ENCODE data around the gene INF2. TPM values are rescaled to one million over a fixed set of nuclear protein-coding genes. Genes with fewer than 3 reads are reported as not detected.

INF2 gene
- total and polyA plus RNA-seq, 2 experiments from 2014 or later: 23.0 to 53.3 TPM

GRCh38 chr14:104714066-104714465 is 24.6 kb downstream of the INF2 start:
- Histone ChIP-seq H3K27ac (no peak overlapping the region), H3K9me3 (ENCODE audit: low read depth) (no peaks in the 10 kb centered on the region), H3K9me2 (ENCODE audit: insufficient read depth) (no peaks in the 10 kb centered on the region), H3K4me1 (ENCODE audit: insufficient read depth) (no peaks in the 10 kb centered on the region), H3K9ac (no peak overlapping the region), H2AFZ (no peak overlapping the region), H3K79me2 (ENCODE audit: insufficient read depth) (no peaks in the 10 kb centered on the region), H3K4me2 (ENCODE audit: unreplicated experiment) (no peak overlapping the region), H3K36me3 (ENCODE audit: low read depth) (no peaks in the 10 kb centered on the region; the same call in 1 of the 2 replicates), H3K27me3 (replicated peaks; ENCODE audit: insufficient read depth) (no peaks in the 10 kb centered on the region), H3F3A (ENCODE audit: insufficient read depth) (no peaks in the 10 kb centered on the region), H3K4me3 (no peak overlapping the region), H4K20me1 (ENCODE audit: insufficient read depth) (no peaks in the 10 kb centered on the region)
- DNase-seq: no peak
- TF ChIP-seq EZH2 (IDR thresholded peaks at IDR 0.05; ENCODE audit: insufficient read depth, poor library complexity, severe bottlenecking) (no peak), EZH2phosphoT487 (IDR thresholded peaks at IDR 0.05; ENCODE audit: insufficient read depth, low read depth) (no peak)
- in situ Hi-C loops (cut with MboI): no loop called here
- 91 to 97% methylated on average over 8 to 16 of the region's 16 CpGs for WGBS, 2 experiments (ENCODE audit: low coverage in 1 of 2, low lambda C conversion rate in 2 of 2, missing lambda C conversion rate in 2 of 2)

- Histone ChIP-seq H3K27ac (no peak overlapping the region), H3F3A (ENCODE audit: insufficient read depth) (no peaks in the 10 kb centered on the region), H3K9me2 (ENCODE audit: insufficient read depth) (no peaks in the 10 kb centered on the region), H3K27me3 (replicated peaks; ENCODE audit: insufficient read depth) (no peaks in the 10 kb centered on the region), H3K4me1 (ENCODE audit: insufficient read depth) (no peaks in the 10 kb centered on the region), H3K4me2 (ENCODE audit: unreplicated experiment) (no peak overlapping the region), H3K36me3 (ENCODE audit: low read depth) (no peaks in the 10 kb centered on the region; the same call in 1 of the 2 replicates), H2AFZ (no peak overlapping the region), H4K20me1 (ENCODE audit: insufficient read depth) (no peaks in the 10 kb centered on the region), H3K4me3 (no peak overlapping the region), H3K79me2 (ENCODE audit: insufficient read depth) (no peaks in the 10 kb centered on the region), H3K9me3 (ENCODE audit: low read depth) (no peaks in the 10 kb centered on the region), H3K9ac (no peak overlapping the region)
- 95% methylated on average over 28 to 31 of the region's 31 CpGs for WGBS, 2 experiments (ENCODE audit: low coverage in 1 of 2, low lambda C conversion rate in 2 of 2, missing lambda C conversion rate in 2 of 2)
- in situ Hi-C loops (cut with MboI): no loop called here
- no peak for DNase-seq
- no peak for TF ChIP-seq EZH2 (IDR thresholded peaks at IDR 0.05; ENCODE audit: insufficient read depth, poor library complexity, severe bottlenecking)
These were observed 25.3 kb downstream of the INF2 start for GRCh38 chr14:104714681-104715080.

DNA sequence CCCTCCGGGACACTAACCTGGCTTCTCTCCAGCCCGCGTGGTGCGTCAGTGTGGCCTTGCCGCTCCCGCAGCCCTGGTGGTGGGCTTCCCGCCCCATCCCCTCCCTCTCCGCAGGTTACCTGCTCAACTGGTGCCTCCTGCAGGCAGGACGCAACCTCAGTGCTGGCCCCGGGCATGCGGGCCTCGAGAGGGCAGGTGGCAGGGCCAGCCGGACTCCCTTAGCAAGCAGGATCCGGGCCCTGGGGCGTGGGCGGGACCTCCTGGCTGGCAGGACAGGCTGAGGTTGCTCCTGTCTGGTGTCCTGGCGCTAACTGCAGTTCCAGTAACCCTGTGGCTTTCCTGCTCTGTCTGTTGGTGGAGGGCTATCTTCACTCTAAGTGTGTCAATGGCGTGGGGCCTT is 26.0 kb downstream of the INF2 start:
- H3K4me1 ChIP-seq (ENCODE audit: insufficient read depth): no peaks in the 10 kb centered on the region
- in situ Hi-C loops (cut with MboI): no loop called here
- TF ChIP-seq EZH2phosphoT487 (IDR thresholded peaks at IDR 0.05; ENCODE audit: insufficient read depth, low read depth) (no peak), EZH2 (IDR thresholded peaks at IDR 0.05; ENCODE audit: insufficient read depth, poor library complexity, severe bottlenecking) (no peak)
- no peaks in the 10 kb centered on the region for H4K20me1 ChIP-seq (ENCODE audit: insufficient read depth)
- no peaks in the 10 kb centered on the region for H3K27me3 ChIP-seq (replicated peaks; ENCODE audit: insufficient read depth)
- H3K9me2 ChIP-seq (ENCODE audit: insufficient read depth): no peaks in the 10 kb centered on the region
- no peak overlapping the region for H3K9ac ChIP-seq
- H3K36me3 ChIP-seq (ENCODE audit: low read depth): no peaks in the 10 kb centered on the region; the same call in 1 of the 2 replicates
- no peak overlapping the region for H2AFZ ChIP-seq
- WGBS, 2 experiments (ENCODE audit: low coverage in 1 of 2, low lambda C conversion rate in 2 of 2, missing lambda C conversion rate in 2 of 2): 90% methylated on average over 11 to 18 of the region's 18 CpGs
- no peaks in the 10 kb centered on the region for H3K9me3 ChIP-seq (ENCODE audit: low read depth)
- no peaks in the 10 kb centered on the region for H3F3A ChIP-seq (ENCODE audit: insufficient read depth)
- no peak overlapping the region for H3K4me2 ChIP-seq (ENCODE audit: unreplicated experiment)
- no peak overlapping the region for H3K27ac ChIP-seq
- DNase-seq: no peak
- no peak overlapping the region for H3K4me3 ChIP-seq
- H3K79me2 ChIP-seq (ENCODE audit: insufficient read depth): no peaks in the 10 kb centered on the region

DNA sequence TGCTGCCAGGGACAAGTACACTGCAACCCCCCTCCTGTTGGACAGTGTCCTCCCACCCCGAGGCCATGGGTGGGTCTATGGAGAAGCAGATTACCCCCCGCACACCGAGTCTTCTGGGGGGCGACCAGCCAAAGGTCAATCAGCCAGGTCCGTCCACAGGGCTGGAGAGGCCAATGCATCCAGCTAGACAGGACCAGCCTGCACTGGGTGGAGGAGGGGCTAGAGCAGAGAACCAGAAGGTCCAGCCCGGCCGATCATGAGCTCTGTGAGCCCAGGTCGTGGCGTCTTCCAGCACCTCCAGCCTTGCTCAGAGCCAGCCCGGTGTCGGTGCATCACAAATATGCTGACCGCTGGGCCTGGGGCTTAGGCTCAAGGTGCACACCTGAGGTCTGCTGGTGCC is 26.5 kb downstream of the INF2 start:
- 90 to 93% methylated on average over 11 to 12 of the region's 12 CpGs for WGBS, 2 experiments (ENCODE audit: low coverage in 1 of 2, low lambda C conversion rate in 2 of 2, missing lambda C conversion rate in 2 of 2)
- Histone ChIP-seq H4K20me1 (ENCODE audit: insufficient read depth) (no peaks in the 10 kb centered on the region), H3K36me3 (ENCODE audit: low read depth) (no peaks in the 10 kb centered on the region; the same call in 1 of the 2 replicates), H3K9me3 (ENCODE audit: low read depth) (no peaks in the 10 kb centered on the region), H3K27ac (no peak overlapping the region), H3K27me3 (replicated peaks; ENCODE audit: insufficient read depth) (no peaks in the 10 kb centered on the region), H3K4me1 (ENCODE audit: insufficient read depth) (no peaks in the 10 kb centered on the region), H3K79me2 (ENCODE audit: insufficient read depth) (no peaks in the 10 kb centered on the region), H3K9ac (no peak overlapping the region), H3K4me2 (ENCODE audit: unreplicated experiment) (no peak overlapping the region), H3K9me2 (ENCODE audit: insufficient read depth) (no peaks in the 10 kb centered on the region), H3F3A (ENCODE audit: insufficient read depth) (no peaks in the 10 kb centered on the region), H3K4me3 (no peak overlapping the region), H2AFZ (no peak overlapping the region)
- in situ Hi-C loops (cut with MboI): no loop called here
- no peak for DNase-seq
- TF ChIP-seq EZH2phosphoT487 (IDR thresholded peaks at IDR 0.05; ENCODE audit: insufficient read depth, low read depth): no peak

DNA sequence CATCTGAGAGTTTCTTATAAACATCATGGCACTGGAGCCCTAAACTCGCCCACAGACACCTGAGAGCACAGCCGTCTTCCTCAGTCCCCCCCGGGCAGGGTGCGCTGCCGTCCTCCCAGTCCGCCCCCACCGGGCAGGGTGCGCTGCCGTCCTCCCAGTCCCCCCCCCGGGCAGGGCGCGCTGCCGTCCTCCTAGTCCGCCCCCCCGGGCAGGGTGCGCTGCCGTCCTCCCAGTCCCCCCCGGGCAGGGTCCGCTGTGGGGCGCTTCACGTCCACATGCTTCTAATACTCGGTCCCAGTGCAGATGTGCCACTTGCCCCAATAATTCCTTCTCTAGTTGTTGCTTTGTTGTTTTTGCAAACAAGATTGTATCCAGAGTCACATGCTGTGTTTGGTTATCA is 27.7 kb downstream of the INF2 start:
- no peaks in the 10 kb centered on the region for H3K4me1 ChIP-seq (ENCODE audit: insufficient read depth)
- WGBS, 2 experiments (ENCODE audit: low coverage in 1 of 2, low lambda C conversion rate in 2 of 2, missing lambda C conversion rate in 2 of 2): 97 to 99% methylated on average over 8 to 22 of the region's 22 CpGs
- no peaks in the 10 kb centered on the region for H3K27me3 ChIP-seq (replicated peaks; ENCODE audit: insufficient read depth)
- H2AFZ ChIP-seq: no peak overlapping the region
- no peak overlapping the region for H3K4me3 ChIP-seq
- H3K27ac ChIP-seq: no peak overlapping the region
- no peaks in the 10 kb centered on the region for H3K9me2 ChIP-seq (ENCODE audit: insufficient read depth)
- no peaks in the 10 kb centered on the region for H3F3A ChIP-seq (ENCODE audit: insufficient read depth)
- H3K9me3 ChIP-seq (ENCODE audit: low read depth): no peaks in the 10 kb centered on the region
- no peak overlapping the region for H3K4me2 ChIP-seq (ENCODE audit: unreplicated experiment)
- no peak overlapping the region for H3K9ac ChIP-seq
- no peaks in the 10 kb centered on the region for H4K20me1 ChIP-seq (ENCODE audit: insufficient read depth)
- TF ChIP-seq EZH2phosphoT487 (IDR thresholded peaks at IDR 0.05; ENCODE audit: insufficient read depth, low read depth): no peak
- TF ChIP-seq EZH2 (IDR thresholded peaks at IDR 0.05; ENCODE audit: insufficient read depth, poor library complexity, severe bottlenecking): no peak
- H3K79me2 ChIP-seq (ENCODE audit: insufficient read depth): no peaks in the 10 kb centered on the region
- H3K36me3 ChIP-seq (ENCODE audit: low read depth): no peaks in the 10 kb centered on the region; the same call in 1 of the 2 replicates
- no peak for DNase-seq
- in situ Hi-C loops (cut with MboI): no loop called here

Data from GM23248 (cell line).